KG1 (cell line): ENCODE measurements around the gene HYAL1.
"Not testable (repeated sequence)": the region's sequence is repeated elsewhere in the genome, so short reads cannot be mapped to it uniquely, and the experiment has no call there.

Experiments used
- DNase-seq: peaks from one replicate; lab custom pipeline; 2025; lab: John Stamatoyannopoulos, UW

HYAL1 gene

GRCh38 chr3:50272911-50273688 lies 30.3 kb downstream of the HYAL1 start:
- peak; percentile 63 for DNase-seq

- not testable (repeated sequence) for DNase-seq
These were observed 30.9 kb downstream of the HYAL1 start for GRCh38 chr3:50272538-50272910.

- DNase-seq = no peak
These were observed 31.9 kb downstream of the HYAL1 start for GRCh38 chr3:50271314-50271936.

- no peak for DNase-seq
These were observed 32.8 kb downstream of the HYAL1 start for GRCh38 chr3:50270422-50271224.

GRCh38 chr3:50269977-50270413 lies 33.4 kb downstream of the HYAL1 start:
- DNase-seq = no peak

GRCh38 chr3:50269460-50269859 lies 33.9 kb downstream of the HYAL1 start:
- no peak for DNase-seq

GRCh38 chr3:50268703-50269451 lies 34.5 kb downstream of the HYAL1 start, which contains the start of gene SEMA3B:
SEMA3B (plus strand) TSS chr3:50269147; CDS start chr3:50269241, 94 bp downstream.
- DNase-seq = no peak

- DNase-seq = no peak
These were observed 35.1 kb downstream of the HYAL1 start for GRCh38 chr3:50268276-50268675.

- DNase-seq = no peak
These were observed 36.0 kb downstream of the HYAL1 start for GRCh38 chr3:50267280-50267913.

- no peak for DNase-seq
These were observed 36.5 kb downstream of the HYAL1 start for GRCh38 chr3:50266836-50267235.

GRCh38 chr3:50266017-50266416 lies 37.4 kb downstream of the HYAL1 start:
- DNase-seq = no peak

- no peak for DNase-seq
These were observed 37.8 kb downstream of the HYAL1 start for GRCh38 chr3:50265571-50265970.

- no peak for DNase-seq
These were observed 38.3 kb downstream of the HYAL1 start for GRCh38 chr3:50264964-50265485.

GRCh38 chr3:50264383-50264963 lies 38.9 kb downstream of the HYAL1 start:
- no peak for DNase-seq

GRCh38 chr3:50263478-50264382 lies 39.6 kb downstream of the HYAL1 start:
- DNase-seq = no peak

- DNase-seq = no peak
These were observed 40.6 kb downstream of the HYAL1 start for GRCh38 chr3:50262778-50263177.

- not testable (repeated sequence) for DNase-seq
These were observed 41.2 kb downstream of the HYAL1 start for GRCh38 chr3:50262200-50262599.

- DNase-seq = no peak
These were observed 41.9 kb downstream of the HYAL1 start for GRCh38 chr3:50261505-50261904.

- DNase-seq = no peak
These were observed 42.4 kb downstream of the HYAL1 start for GRCh38 chr3:50260942-50261441.
